Gastrocnemius medialis (tissue), 4 donors: ENCODE data around the gene NPHP1.

Experiments
- POLR2A ChIP-seq, 2 donors: fragments of 450-650 bp; IDR thresholded peaks; one replicate each; pipeline ENCODE4 v1.6.1; 2017; ENCODE audit warnings: antibody characterized with exemption in 2 of 2, mild to moderate bottlenecking in 2 of 2, moderate library complexity in 2 of 2
- TF ChIP-seq, protein P1 (sequence below), 5 experiments: fragments of 450-650 bp in 3 of 5; fragments of 200-600 bp in 2 of 5; sonication (generic) in 2 of 5; IDR thresholded peaks in 4 of 5; conservative IDR thresholded peaks in 1 of 5; 1 replicate in 4 of 5; 2 replicates in 1 of 5; pipeline ENCODE4 v1.5.1; 2016 to 2019; ENCODE audit warnings: antibody characterized with exemption in 5 of 5, mild to moderate bottlenecking in 3 of 5, moderate library complexity in 3 of 5

DNA sequence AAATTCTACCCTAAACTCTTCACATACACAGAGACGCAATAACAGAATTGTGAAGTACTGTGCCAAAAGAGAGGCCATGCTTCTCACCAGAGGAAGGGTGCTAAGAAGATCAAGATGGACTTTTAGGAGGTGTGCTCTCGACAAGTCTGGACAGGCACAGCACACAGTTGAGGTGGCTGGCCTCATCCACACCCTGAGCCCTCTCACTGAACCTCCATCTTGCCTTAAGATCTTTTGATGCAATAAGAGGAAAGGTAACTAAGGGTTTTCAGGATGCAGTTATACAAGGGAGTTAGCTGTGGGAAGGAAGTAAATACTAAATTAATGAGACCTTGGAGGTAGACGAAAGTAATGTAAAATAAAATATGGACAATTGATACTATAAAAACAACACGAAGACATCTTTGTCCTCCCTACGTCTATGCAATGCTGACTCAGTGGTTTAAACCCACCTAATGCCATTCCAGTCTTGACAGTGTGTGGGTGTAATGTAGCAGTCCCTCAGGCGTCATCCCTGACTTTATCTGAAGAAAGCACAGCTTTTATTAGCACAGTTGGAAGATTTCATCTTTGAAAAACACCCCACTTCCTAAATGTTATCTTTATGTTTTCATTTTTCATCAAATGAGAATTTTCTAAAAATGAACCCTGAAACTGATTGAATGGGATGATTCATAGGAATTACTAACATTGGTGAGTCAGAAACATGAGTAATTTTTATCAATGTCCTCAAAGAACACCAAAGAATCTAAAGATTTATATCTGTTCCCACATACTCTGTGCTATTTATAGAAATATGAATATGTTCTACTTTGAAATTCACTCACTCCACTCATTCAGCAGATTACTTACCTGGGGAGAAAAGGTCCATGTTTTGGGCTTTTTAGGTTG is 55.2 kb downstream of the NPHP1 start:
- TF ChIP-seq, protein P1, sequence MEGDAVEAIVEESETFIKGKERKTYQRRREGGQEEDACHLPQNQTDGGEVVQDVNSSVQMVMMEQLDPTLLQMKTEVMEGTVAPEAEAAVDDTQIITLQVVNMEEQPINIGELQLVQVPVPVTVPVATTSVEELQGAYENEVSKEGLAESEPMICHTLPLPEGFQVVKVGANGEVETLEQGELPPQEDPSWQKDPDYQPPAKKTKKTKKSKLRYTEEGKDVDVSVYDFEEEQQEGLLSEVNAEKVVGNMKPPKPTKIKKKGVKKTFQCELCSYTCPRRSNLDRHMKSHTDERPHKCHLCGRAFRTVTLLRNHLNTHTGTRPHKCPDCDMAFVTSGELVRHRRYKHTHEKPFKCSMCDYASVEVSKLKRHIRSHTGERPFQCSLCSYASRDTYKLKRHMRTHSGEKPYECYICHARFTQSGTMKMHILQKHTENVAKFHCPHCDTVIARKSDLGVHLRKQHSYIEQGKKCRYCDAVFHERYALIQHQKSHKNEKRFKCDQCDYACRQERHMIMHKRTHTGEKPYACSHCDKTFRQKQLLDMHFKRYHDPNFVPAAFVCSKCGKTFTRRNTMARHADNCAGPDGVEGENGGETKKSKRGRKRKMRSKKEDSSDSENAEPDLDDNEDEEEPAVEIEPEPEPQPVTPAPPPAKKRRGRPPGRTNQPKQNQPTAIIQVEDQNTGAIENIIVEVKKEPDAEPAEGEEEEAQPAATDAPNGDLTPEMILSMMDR (IDR thresholded peaks at IDR 0.05 in 4 of 5, conservative IDR thresholded peaks at IDR 0.05 in 1 of 5), result no peak
- no peak for TF ChIP-seq POLR2A (IDR thresholded peaks at IDR 0.05)
